NB4 (cell line): ENCODE data around the gene ISYNA1.

Experiments
- POLR2A ChIP-seq: IDR thresholded peaks from 2 replicates; pipeline ENCODE4 v1.6.1; 2011; ENCODE audit warnings: mild to moderate bottlenecking; ENCODE audit not compliant: insufficient read length; ENCODE audit errors: extremely low read depth
- TF ChIP-seq, protein P1 (sequence below): IDR thresholded peaks from one replicate; pipeline ENCODE4 v1.5.1; 2012; ENCODE audit warnings: low read depth, low read length

DNA sequence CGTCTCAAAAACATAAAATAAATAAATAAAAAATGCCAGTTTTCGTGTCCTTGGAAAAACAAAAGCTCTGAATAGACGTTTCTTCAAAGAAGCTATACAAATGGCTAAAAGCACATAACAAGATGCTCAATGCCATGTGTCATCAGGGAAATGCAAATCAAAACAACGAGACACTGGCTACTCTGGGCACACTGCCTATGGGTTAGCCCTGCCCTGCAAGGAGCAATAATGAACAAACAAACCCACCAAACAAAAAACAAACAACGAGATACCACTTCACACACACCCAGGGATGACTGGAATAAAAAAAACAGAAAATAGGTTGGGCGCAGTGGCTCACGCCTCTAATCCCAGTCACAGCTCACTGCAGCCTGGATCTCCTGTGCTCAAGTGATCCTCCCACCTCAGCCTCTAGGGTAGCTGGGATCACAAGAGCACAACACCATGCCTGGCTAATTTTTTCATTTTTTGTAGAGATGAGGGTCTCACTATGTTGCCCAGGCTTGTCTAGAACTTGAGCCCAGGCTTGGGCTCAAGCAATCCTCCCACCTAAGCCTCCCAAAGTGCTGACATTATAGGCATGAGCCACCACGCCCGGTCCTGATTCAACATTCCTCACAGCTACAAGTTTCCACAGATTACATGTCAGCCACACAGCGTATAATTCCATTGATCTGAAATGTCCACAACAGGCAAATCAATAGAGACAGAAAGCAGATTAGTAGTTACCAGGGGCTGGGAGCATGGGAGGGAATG lies 15.5 kb upstream of the ISYNA1 start:
- TF ChIP-seq, protein P1, sequence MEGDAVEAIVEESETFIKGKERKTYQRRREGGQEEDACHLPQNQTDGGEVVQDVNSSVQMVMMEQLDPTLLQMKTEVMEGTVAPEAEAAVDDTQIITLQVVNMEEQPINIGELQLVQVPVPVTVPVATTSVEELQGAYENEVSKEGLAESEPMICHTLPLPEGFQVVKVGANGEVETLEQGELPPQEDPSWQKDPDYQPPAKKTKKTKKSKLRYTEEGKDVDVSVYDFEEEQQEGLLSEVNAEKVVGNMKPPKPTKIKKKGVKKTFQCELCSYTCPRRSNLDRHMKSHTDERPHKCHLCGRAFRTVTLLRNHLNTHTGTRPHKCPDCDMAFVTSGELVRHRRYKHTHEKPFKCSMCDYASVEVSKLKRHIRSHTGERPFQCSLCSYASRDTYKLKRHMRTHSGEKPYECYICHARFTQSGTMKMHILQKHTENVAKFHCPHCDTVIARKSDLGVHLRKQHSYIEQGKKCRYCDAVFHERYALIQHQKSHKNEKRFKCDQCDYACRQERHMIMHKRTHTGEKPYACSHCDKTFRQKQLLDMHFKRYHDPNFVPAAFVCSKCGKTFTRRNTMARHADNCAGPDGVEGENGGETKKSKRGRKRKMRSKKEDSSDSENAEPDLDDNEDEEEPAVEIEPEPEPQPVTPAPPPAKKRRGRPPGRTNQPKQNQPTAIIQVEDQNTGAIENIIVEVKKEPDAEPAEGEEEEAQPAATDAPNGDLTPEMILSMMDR = no peak
- no peak for TF ChIP-seq POLR2A
